Endothelial cell of umbilical vein (primary cell): Measurements from ENCODE around the gene USF3. TPM values are rescaled to one million over a fixed set of nuclear protein-coding genes. Genes with fewer than 3 reads are reported as not detected.
"Not testable (repeated sequence)": the region's sequence is repeated elsewhere in the genome, so short reads cannot be mapped to it uniquely, and the experiment has no call there.

ENCODE experiments used
- BruUV-seq: library from RNA; stranded (reverse); fragments of 400-500 nt; replicated peaks from 2 replicates; lab custom pipeline; 2021; lab: Mats Ljungman, UMichigan
- CTCF ChIA-PET: fragments of 300-600, 350-600 bp; sonication (Branson Sonifier 250); formaldehyde crosslinking; loops from one replicate; lab custom pipeline; 2021; ENCODE audit warnings: antibody characterized with exemption, inconsistent platforms; lab: Charles Lee
- POLR2A ChIA-PET: fragments of 300-600, 350-600 bp; sonication (Branson Sonifier 250); formaldehyde crosslinking; loops from one replicate; lab custom pipeline; 2021; ENCODE audit warnings: antibody characterized with exemption, inconsistent platforms; lab: Charles Lee
- DNase-seq: peaks from one replicate; pipeline ENCODE4 v3.0.0-alpha.2; 2011; ENCODE audit warnings: low read depth, low spot score
- FAIRE-seq: peaks from 2 replicates; lab custom pipeline; 2011; peaks lifted over from hg19 to GRCh38; lab: Jason Lieb, UNC
- H2AFZ ChIP-seq: 2 replicates; pipeline ENCODE4 v1.6.0; 2012; ENCODE audit warnings: low read depth, low read length, control low read depth, inconsistent platforms
- H3K27ac ChIP-seq: 2 replicates; pipeline ENCODE4 v1.5.1; 2011; ENCODE audit warnings: low read depth, mild to moderate bottlenecking, control low read depth, low read length, moderate library complexity; ENCODE audit not compliant: insufficient read depth
- H3K27me3 ChIP-seq, 2 experiments: 2 replicates each; pipeline versions ENCODE4 v1.6.0 to v1.6.1; 2011; ENCODE audit warnings: low read length in 2 of 2, mixed read lengths in 1 of 2; ENCODE audit not compliant: control insufficient read depth in 2 of 2, insufficient read depth in 2 of 2
- H3K36me3 ChIP-seq, 2 experiments: 2 replicates in 1 of 2; 3 replicates in 1 of 2; pipeline ENCODE4 v1.5.1; 2011; ENCODE audit warnings: low read length in 2 of 2, mild to moderate bottlenecking in 1 of 2, moderate library complexity in 1 of 2; ENCODE audit not compliant: control insufficient read depth in 2 of 2, insufficient read depth in 2 of 2; ENCODE audit errors: extremely low read depth in 1 of 2
- H3K4me1 ChIP-seq: 3 replicates; pipeline ENCODE4 v1.5.1; 2011; ENCODE audit warnings: mild to moderate bottlenecking, low read length; ENCODE audit not compliant: control insufficient read depth, insufficient read depth; ENCODE audit errors: extremely low read depth
- H3K4me2 ChIP-seq: 2 replicates; pipeline ENCODE4 v1.6.1; 2011; ENCODE audit warnings: low read length, control low read depth, mixed read lengths; ENCODE audit not compliant: insufficient read depth
- H3K4me3 ChIP-seq, 3 experiments: fragments of 200-600 bp in 1 of 3; sonication (generic), shearing (Covaris generic) in 1 of 3; replicated peaks in 1 of 3; 2 replicates each; pipeline ENCODE4 v1.5.1; 2011 to 2016; ENCODE audit warnings: control low read depth in 3 of 3, low read length in 3 of 3, mild to moderate bottlenecking in 2 of 3, inconsistent platforms in 1 of 3, low read depth in 1 of 3, moderate library complexity in 1 of 3; ENCODE audit not compliant: insufficient read depth in 1 of 3
- H3K79me2 ChIP-seq: 2 replicates; pipeline ENCODE4 v1.6.0; 2012; ENCODE audit warnings: low read length, inconsistent platforms; ENCODE audit not compliant: control insufficient read depth, insufficient read depth
- H3K9ac ChIP-seq: replicated peaks from 2 replicates; pipeline ENCODE3; 2011; ENCODE audit warnings: low read length, control low read depth; ENCODE audit not compliant: insufficient read depth; ENCODE audit errors: extremely low read depth
- H3K9me1 ChIP-seq: replicated peaks from 3 replicates; pipeline ENCODE4 v1.6.0; 2011; ENCODE audit warnings: mild to moderate bottlenecking, low read length; ENCODE audit not compliant: control insufficient read depth, insufficient read depth; ENCODE audit errors: extremely low read depth
- H3K9me3 ChIP-seq: replicated peaks from 2 replicates; pipeline ENCODE4 v1.5.1; 2012; ENCODE audit warnings: low read length, inconsistent platforms; ENCODE audit not compliant: control insufficient read depth, insufficient read depth
- H4K20me1 ChIP-seq: replicated peaks from 2 replicates; pipeline ENCODE3; 2011; ENCODE audit warnings: mild to moderate bottlenecking, low read length; ENCODE audit not compliant: control insufficient read depth, insufficient read depth; ENCODE audit errors: extremely low read depth
- GATA2 ChIP-seq: IDR thresholded peaks from 2 replicates; pipeline ENCODE4 v1.7.0; 2011; ENCODE audit warnings: low read depth, mild to moderate bottlenecking, moderate library complexity, mixed read lengths, low read length; ENCODE audit not compliant: insufficient read length, insufficient read depth
- dilution Hi-C: fragments of 300-500 bp; cut with MboI; formaldehyde crosslinking; loops from one replicate; pipeline ENCODE4 v1.15.0; 2019; ENCODE audit warnings: low sequenced_read_pairs; ENCODE audit not compliant: extremely low pct_ligation_motif_present
- intact Hi-C: fragments of 100-400 bp; cut with micrococcal nuclease; formaldehyde crosslinking; loops from one replicate; pipeline ENCODE4 v1.10.0; 2022
- polyA plus RNA-seq, 4 experiments: library from polyadenylated mRNA; depleted of rRNA in 3 of 4; stranded (reverse) in 3 of 4; unstranded in 1 of 4; fragments of >200 nt; gene quantifications; 2 replicates each; pipeline versions ENCODE4 v1.2.1 to v1.2.3, GENCODE V29; 2011 to 2012; ENCODE audit warnings: missing spikeins in 1 of 4
- total RNA-seq: library from RNA; stranded (reverse); gene quantifications from 2 replicates; pipeline ENCODE4 v1.2.3, GENCODE V29; 2021

The USF3 gene
- total and polyA plus RNA-seq, 2 donors (not counting 3 experiments of a cell fraction or from before 2014, with no cell fraction given): 7.0 to 10.5 TPM

GRCh38 chr3:113637756-113638155, 58.7 kb downstream of the USF3 start:
- CTCF ChIA-PET: no interaction called here
- Histone ChIP-seq H3K9me3 (no peaks in the 10 kb centered on the region), H3K36me3 (no peaks in the 10 kb centered on the region), H4K20me1 (no peaks in the 10 kb centered on the region), H2AFZ (no peak overlapping the region), H3K27ac (no peak overlapping the region), H3K4me2 (no peak overlapping the region), H3K9ac (no peak overlapping the region), H3K9me1 (no peaks in the 10 kb centered on the region), H3K4me3 (no peak overlapping the region), H3K79me2 (no peaks in the 10 kb centered on the region), H3K4me1 (no peaks in the 10 kb centered on the region), H3K27me3 (peaks cover 0 to 2% of the 10 kb centered on the region in 2 experiments)
- DNase-seq (no peak), FAIRE-seq (no peak)
- POLR2A ChIA-PET: no interaction called here
- no peak for TF ChIP-seq GATA2
- no TSS peak for BruUV-seq
- intact Hi-C loops: no loop called here
- dilution Hi-C loops: no loop called here

- FAIRE-seq, H3K9me3 ChIP-seq, H3K27ac ChIP-seq, H3K27me3 ChIP-seq, H3K4me1 ChIP-seq, POLR2A ChIA-PET, H2AFZ ChIP-seq, H3K9ac ChIP-seq, H3K36me3 ChIP-seq, H3K79me2 ChIP-seq, dilution Hi-C loops, DNase-seq, H3K4me2 ChIP-seq, H4K20me1 ChIP-seq, H3K4me3 ChIP-seq, BruUV-seq, intact Hi-C loops, H3K9me1 ChIP-seq: not testable (repeated sequence)
- CTCF ChIA-PET: interaction anchor here (0.7 to 1.9 kb wide), 2 partner anchors 13 to 238 kb away, joined by 3 to 5 read pairs; no protein-coding TSS in a partner anchor
Measured at GRCh38 chr3:113636034-113636433, 60.4 kb downstream of the USF3 start.
